ENCODE results near the gene ZBTB7B.
"Not testable (repeated sequence)": the region's sequence is repeated elsewhere in the genome, so short reads cannot be mapped to it uniquely, and the experiment has no call there.

ZBTB7B gene

DNA sequence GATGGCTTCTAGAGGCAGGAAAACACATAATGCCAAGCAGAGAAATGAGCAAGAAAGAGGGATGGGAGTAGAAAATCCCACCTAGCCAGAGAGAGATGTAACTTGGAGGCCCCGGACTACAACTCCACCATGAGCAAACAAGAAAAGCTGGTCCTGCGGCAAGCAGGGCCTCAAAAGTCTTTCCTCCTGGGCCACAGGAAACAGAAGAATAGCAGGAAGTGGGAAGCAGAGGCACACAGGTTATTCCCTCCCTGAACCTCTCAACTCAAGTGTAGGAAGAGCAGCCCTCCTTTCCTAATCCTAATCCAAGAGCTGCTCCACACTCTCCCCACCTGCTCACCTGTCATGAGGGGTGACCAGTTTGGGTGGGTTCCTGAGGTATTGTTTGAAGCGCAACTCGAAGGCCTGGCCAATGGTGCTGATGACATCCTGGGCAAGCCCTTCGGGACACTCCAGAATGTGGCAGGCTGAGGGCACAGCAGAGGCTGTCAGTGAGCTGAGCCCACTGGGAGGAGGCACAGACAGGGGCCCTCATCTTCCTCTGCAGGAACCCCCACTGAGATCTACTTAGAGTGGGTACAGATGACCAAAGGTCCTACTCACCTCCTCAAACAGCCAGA, 35.2 kb upstream of the ZBTB7B start:
- in situ Hi-C loops (cut with HindIII; ENCODE audit: low sequenced_read_pairs) = no loop called here

DNA sequence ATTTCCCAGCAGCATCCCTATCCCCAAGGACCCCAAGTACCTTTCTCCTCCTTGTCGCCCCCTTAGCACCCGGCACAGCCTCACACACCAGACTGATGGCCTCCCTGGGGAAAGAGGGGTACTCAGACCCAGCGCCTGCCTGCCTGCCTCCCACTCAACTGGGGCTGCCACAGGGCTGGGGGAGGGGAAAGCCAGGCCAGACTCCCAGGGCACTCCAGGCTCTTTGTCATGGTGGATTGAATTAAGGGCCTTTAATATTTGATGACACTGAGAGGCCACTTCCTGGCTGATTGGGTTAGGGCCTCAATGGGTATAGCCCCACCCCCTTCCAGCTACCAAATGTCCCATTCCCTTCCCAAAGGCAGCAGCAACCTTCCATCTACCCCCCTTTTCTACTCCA, 33.9 kb upstream of the ZBTB7B start:
- in situ Hi-C loops (cut with HindIII; ENCODE audit: low sequenced_read_pairs) = no loop called here

DNA sequence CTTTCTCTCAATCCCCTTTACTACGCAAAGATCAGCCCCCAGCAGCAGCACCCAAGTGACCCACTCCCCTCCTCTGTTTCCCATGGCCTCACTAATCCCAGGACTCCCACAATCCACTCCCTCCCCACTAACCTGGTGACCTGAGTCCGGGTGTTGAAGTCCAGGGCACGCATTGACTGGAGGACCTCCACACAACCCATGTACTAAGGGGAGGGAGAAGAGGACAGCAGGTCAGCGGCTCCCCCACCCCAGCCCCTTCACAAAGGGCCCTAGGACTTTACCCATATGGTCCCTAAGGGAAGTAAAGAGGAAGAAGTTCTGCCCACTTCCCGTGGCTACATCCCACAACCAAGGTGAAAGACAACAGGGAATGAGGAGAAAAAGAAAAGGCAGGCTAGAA, 33.4 kb upstream of the ZBTB7B start:
- in situ Hi-C loops (cut with HindIII; ENCODE audit: low sequenced_read_pairs) = no loop called here

DNA sequence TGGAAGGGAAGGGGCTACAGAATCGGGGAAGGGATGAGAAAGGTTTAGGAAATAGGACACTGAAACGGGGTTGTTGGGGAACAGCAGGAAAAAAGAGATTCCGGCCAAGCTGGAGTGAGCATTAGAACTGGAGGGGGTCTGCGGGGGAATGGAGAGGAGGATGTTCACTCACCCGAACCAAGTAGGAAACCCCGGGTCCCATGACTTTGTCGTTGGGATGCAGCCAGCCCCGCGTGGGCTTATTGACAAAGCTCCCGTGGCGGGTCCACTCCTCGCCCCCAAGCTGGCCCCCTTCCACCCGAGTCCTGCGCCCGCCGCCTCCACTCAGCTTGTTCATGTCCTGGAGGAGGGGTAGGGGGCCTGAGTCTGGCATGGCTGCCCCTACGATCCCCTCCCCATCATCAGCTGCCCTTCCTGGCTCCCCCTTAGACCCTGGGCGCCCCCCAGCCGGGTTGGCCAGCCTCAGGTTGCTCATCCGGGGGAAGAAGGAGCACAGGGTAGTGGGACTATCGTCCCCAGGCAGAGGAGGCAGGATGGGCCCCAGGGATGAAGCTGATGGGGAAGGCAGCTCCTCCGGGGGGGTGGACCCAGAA, 32.6 kb upstream of the ZBTB7B start:
- in situ Hi-C loops (cut with HindIII; ENCODE audit: low sequenced_read_pairs) = no loop called here

DNA sequence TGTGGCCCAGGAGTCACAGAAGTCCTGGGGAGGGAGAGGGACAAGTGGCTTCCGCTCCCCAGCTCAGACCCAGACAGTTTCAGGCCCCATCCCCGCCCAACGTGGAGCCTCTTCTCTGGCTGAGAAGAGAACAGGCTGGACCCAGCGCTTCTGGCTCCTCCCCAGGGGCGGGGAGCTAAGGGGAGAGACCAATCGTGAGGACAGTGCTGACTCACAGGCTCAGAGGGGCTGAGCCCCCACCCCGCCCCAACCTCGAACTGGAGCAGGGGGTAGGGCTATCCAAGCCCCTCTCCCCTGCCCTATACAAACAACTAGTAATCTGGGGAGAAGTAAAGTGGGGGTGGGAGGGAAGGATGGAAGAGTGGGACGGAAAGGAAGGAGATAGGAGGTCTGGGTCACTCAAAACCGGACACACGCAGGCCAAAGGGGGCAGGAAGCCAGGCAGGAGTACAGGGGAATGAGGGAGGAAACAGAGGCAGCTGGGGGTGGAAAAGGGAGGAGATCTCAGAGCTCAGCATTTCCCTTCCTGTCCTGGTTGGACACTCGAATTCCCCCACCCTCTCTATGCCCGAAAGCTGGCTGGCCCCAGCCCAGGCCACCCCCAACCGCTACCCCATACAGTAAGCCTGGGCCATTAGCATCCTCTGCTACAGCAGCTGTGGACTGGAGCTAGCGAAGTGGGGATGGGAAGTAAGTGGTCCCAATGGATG, 31.8 kb upstream of the ZBTB7B start, which contains the start of gene SHC1:
Gene SHC1 (minus strand): TSS at position 117 of the 710 bp plus-strand sequence. CDS start 221 bp downstream, outside the sequence.
- in situ Hi-C loops (cut with HindIII; ENCODE audit: low sequenced_read_pairs) = no loop called here

DNA sequence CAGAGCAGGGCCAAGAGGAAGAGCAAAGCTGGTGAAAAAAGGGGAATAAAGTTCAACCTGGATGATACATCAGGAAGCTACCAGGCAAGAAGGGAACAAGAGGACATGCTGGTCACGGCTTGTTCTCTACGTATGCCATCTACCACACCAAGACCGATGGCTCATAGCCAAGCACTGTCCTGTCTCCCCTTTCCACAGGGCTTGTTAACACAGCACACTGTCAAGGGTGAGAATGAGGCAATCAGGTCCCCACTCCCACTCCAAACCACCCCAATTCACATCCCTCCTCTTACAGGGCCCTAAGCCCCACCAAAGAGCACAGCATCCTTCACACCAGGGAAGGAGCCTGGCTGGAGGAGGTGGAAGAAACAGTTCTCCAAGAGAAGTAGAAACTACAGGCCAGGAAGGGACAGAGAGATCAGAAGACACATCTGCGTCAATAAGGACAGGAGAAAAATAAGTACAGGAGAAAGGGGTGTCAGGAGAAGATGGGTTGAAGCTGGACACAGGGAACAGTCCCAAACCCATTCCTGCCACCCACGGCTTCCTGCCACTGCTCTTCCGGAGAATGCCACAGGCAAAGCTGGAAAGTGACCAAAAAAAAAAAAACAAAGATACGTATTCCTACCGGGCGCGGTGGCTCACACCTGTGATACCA, 31.1 kb upstream of the ZBTB7B start:
- in situ Hi-C loops (cut with HindIII; ENCODE audit: low sequenced_read_pairs) = no loop called here

DNA sequence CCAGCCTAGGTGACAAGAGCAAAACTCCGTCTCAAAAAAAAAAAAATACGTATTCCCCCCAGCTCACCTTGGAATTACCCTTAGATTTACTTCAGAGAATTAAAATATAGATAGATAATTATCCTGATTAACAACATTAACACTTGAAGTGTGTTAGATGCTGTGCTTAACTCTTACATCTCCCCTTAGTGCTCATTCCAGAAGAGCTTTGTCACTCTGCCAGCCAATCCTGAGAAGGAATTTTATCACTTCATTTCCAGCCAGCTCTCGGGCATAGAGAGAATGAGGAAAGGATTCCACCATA, 30.4 kb upstream of the ZBTB7B start:
- in situ Hi-C loops (cut with HindIII; ENCODE audit: low sequenced_read_pairs) = no loop called here

DNA sequence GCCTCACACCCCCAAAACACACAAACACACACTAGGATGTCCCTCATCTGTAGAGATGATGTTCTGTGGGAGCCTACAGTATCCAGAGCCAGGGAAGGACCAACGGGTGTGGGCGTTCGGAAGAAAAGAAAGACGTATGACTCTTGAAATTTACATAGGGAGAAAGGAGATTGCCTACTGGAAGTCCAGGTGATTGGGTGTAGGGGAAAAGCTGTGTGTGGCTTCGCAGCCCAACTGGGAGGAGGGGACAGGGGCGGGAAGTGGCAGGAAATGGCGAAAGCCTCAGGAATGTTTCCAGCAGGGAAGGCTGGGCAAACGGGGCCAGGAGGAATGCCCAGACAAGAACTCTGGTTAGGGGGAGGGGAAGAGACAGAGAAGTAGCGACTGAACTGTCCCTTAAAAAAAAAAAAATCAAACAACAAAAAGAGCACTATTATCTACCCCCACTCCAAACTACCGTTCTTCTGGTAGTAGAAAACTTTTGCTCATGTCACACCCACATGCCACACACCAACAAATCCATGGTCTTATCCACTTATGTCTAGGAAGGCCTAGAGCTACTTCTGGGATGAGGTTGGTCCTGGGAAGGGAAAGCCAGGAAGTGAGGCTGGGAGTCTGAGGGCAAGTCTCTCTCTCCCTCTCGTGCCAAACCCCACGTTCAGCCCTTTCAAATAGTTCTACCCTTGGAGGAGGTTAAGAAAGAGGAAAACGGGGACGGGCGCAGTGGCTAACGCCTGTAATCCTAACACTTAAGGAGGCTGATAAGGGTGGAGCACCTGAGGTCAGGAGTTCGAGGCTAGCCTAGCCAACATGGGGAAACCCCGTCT, 29.9 kb upstream of the ZBTB7B start:
- in situ Hi-C loops (cut with HindIII; ENCODE audit: low sequenced_read_pairs) = no loop called here

DNA sequence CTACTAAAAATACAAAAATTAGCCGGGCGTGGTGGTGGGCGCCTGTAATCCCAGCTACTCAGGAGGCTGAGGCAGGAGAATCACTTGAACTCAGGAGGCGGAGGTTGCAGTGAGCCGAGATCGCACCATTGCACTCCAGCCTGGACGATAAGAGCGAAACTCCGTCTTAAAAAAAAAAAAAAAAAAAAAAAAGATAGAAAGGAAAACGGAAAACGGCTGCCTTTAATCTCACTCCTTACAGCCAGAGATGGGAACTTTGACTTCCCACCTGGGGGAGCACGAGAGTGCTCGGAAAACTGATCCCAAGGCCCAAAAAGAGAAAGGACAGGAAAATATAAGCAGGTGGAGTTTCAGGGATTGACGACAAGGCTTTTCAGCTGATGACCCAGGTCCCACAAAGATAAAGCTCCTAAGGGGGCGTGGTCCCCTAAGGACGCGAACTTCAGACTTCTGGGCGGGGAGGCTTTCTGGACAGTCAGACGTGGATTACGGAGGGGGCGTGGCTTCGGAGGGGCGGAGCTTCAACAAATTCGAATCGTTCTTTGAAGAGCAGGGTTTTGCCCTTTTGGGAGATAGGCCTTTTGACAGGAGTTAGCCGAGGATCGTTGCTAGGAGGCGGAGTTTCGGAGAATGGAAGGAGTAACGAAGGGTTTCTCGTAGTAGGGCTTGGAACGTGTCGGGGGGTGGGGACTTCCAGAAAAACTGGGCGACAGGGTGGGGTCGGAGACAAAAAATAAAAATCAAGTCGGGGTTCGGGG, 29.1 kb upstream of the ZBTB7B start:
- in situ Hi-C loops (cut with HindIII; ENCODE audit: low sequenced_read_pairs) = no loop called here

DNA sequence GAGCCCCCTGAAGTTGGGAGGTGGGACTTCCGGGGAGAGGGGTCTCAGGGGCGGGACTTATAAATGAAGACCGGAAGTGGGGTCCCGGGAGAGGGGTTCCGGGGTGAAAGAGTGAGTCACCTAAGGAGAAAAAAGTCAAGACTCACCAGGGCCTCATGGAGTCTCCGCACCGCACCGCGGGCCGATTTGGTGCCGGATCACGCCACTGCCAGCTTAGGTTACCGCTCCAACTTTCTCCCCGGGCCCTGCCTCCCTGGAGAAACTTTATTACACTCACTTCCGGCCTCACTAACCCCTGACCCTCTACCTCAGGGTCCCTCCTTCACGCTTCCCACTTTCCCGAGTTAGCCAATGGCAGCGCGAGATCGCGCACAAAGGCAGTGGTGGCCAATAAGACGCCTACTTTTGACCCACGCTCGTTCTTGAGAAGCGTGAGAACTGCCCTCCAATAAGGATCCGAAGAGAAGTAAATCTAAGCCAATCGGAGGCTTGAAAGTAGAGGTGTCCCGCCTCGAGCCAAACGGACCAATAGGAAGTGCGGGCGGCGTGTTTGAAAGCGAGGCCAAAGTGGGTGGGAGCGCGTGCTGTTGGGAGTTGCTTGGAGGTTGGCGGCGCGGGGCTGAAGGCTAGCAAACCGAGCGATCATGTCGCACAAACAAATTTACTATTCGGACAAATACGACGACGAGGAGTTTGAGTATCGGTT, 28.3 kb upstream of the ZBTB7B start, which contains the start of gene CKS1B:
Gene CKS1B (plus strand): TSS at position 580 of the 706 bp plus-strand sequence. CDS start 65 bp downstream, at position 645.
- in situ Hi-C loops (cut with HindIII; ENCODE audit: low sequenced_read_pairs) = no loop called here

DNA sequence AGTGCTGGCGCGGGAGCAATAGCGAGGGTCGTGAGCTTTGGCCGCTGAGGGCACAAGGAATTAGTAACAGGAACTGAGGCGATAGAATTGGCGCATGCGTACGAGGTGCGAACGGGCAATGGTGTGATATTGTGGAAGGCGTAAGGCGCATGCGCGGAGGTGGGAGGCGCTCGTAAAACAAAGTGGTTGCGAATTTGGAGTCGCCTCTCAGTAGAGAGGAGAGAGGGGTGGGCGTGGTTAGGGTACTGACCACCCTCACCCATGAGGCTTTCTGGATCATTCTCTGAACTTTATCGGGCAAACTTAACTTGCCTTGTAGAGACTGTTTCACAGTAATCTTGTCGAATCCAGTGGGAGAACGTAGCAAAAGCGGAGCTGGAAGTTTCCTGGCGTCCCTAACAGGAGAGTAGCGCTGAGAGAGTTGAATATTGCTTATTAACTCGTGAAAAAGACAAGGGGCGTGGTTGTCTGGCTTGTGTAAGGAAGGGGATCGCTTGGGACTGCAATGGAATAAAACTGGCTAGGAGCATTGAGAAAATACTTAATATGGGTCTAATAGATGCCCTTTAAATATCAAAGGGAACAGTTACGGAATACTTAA, 27.7 kb upstream of the ZBTB7B start:
- in situ Hi-C loops (cut with HindIII; ENCODE audit: low sequenced_read_pairs) = no loop called here

DNA sequence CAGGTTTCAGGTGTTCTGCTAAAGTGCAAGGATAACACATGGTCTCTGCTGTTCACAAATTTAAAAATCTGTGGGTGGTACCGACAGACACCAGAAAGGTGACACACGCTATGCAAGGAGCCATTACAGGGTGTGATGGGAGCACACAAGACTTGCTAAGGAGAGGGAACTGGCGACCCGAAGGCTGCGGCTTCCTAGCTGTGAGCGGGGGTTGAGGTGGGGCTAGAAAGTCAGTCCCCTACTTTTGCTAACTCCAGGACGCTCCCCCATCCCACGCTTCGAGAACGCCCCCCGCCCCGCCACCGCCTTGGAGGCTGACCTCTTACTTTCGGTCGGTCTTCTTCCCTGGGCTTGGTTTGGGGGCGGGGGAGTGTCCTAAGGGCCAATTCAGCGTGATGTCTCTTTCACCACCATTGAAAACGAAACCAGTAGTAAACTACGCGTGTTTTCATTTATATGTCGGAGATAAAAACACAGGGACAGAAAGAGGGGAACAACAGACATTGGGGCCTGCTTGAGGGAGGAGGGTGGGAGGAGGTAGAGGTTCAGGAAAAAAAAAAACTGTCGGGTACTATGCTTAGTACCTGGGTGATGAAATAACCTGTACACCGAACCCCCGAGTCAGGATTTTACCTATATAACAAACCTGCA, 27.1 kb upstream of the ZBTB7B start:
- in situ Hi-C loops (cut with HindIII; ENCODE audit: low sequenced_read_pairs) = no loop called here

DNA sequence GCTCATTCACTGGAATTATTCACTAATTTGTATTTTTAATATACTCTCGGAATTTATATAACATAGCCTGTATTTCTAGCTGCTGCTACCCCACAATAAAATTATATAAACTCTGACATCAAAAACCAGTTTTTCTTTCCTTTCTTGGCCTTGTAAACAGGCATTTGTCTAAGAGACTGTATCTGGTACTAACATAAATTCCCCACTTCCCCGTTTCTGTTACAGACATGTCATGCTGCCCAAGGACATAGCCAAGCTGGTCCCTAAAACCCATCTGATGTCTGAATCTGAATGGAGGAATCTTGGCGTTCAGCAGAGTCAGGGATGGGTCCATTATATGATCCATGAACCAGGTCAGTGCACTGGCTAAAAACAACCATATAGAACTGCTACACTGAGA, 24.8 kb upstream of the ZBTB7B start:
- in situ Hi-C loops (cut with HindIII; ENCODE audit: low sequenced_read_pairs) = not testable (repeated sequence)

DNA sequence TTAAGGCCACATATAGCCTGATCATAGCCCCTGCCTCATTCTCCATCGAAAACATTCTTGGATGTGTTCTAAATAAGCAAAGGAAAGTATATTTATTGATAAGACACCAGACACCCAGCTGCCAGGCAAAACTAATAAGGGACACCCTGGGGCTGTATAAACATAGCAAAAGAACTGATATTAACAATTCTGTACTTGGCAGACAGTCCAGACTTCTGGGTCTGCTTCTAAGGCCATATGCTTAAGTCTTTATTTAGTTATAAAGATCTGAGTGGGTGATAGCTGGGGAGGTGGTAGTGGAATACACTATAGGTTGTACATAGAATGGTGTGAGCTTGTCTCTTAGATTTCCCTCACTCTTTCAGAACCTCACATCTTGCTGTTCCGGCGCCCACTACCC, 24.2 kb upstream of the ZBTB7B start:
- in situ Hi-C loops (cut with HindIII; ENCODE audit: low sequenced_read_pairs) = no loop called here

DNA sequence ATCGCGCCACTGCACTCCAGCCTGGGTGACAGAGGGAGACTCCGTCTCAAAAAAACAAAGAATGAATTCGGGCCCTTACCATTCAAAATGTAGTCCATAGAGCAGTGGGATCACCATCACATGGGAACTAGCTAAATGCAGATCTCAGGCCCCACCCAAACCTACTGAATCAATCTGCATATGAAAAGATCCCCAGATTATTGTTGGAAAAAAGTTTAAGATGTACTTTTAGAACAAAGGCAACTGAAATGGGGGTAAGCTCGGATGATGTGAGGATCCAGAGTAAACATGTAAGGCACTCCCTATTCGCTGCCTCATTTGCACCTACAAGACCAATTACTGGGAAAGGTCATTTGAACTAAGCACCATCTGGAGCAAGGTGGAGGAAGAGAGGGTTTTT, 20.3 kb upstream of the ZBTB7B start:
- in situ Hi-C loops (cut with HindIII; ENCODE audit: low sequenced_read_pairs) = no loop called here

DNA sequence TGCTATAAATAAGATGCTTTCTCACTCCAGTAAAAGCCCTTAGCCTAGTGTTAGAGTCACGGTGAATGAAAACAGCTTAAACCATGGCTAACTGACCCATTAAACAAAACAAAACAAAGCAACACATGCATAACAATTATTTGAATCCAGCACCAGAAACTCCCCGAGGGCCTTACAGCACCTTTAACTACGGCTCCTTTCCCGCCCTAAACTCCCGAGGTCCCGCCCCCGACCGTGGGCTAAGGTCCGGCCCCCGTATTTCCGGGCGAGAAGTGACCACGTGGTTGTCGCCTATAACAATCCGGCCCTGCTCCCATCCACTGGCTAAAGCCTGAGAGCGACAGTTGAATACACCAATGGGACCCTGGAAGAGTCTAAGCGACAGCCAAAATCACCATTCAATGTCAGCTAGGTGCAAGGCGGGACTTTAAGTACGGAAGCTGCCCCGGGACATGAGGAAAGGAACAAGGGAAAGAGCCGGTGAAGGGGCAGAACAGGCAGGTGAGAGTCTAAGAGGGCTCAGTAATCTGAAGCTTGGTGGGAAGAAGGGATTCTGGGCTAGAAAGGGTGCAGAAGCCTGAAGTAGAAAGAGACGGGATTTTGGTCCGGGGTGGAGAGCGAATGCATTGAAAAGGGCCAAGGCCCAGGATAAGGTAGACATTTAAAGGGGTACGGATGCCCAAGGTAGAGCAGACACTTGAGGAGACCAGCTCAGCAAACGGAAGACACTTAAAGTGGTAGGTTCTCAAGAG, 19.5 kb upstream of the ZBTB7B start, which contains the start of gene FLAD1:
Gene FLAD1 (plus strand): TSS at position 448 of the 752 bp plus-strand sequence. CDS start 351 bp downstream, outside the sequence.
- in situ Hi-C loops (cut with HindIII; ENCODE audit: low sequenced_read_pairs) = no loop called here

DNA sequence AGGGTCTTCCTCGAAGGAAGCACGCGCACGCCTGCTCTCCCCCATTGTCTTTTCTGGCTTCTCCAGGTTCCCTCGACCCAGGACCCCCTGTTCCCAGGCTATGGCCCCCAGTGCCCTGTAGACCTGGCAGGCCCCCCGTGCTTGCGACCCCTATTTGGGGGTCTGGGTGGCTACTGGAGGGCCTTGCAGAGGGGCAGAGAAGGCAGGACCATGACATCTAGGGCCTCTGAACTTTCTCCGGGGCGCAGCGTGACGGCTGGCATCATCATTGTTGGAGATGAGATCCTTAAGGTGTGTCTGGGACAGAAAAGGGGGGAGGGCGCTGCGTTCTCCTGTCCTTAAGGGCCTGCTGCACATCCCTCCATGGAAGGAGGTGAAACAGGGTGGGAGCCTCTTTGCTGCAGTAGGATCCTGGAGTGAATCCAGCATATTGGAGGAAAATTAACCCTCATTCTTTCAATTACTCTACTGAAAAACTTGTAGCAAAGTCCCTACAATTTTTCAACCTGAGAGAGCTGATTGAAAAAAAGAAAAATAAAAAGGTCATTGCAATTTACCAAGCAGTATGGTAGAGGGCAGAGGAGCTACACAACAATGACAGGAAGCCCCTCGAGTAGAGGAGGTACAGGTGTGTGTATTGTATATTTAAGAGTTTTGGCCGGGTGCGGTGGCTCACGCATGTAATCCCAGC, 18.7 kb upstream of the ZBTB7B start:
- in situ Hi-C loops (cut with HindIII; ENCODE audit: low sequenced_read_pairs) = no loop called here

Data from endothelial cell of hepatic sinusoid (primary cell).